Thoracic aorta (tissue), 2 donors: Measurements from ENCODE around the gene LARP6. TPM values are rescaled to one million over a fixed set of nuclear protein-coding genes. Genes with fewer than 3 reads are reported as not detected.

Experiments
- ATAC-seq: fragments of 150-250 bp; one replicate; pipeline ENCODE4 v1.8.0; 2017; ENCODE audit warnings: low read depth; ENCODE audit not compliant: insufficient number of reproducible peaks, low FRiP score
- DNase-seq: peaks from one replicate; pipeline ENCODE4 v3.0.0-alpha.2; 2020; ENCODE audit warnings: low spot score
- H3K27ac ChIP-seq, 2 donors: fragments of 200-600 bp; sonication (generic); 1 replicate in 1 of 2; 2 replicates in 1 of 2; pipeline ENCODE4 v1.5.1; 2016; ENCODE audit warnings: mild to moderate bottlenecking in 2 of 2, moderate library complexity in 2 of 2
- H3K27me3 ChIP-seq: fragments of 200-600 bp; sonication (generic); replicated peaks from 2 replicates; pipeline ENCODE4 v1.6.0; 2016; ENCODE audit warnings: mild to moderate bottlenecking; ENCODE audit not compliant: insufficient read depth
- H3K36me3 ChIP-seq: fragments of 200-600 bp; sonication (generic); one replicate; pipeline ENCODE4 v1.5.1; 2016
- H3K4me1 ChIP-seq, 2 donors: fragments of 200-600 bp; sonication (generic); 1 replicate in 1 of 2; 2 replicates in 1 of 2; pipeline versions ENCODE4 v1.5.1 to v1.6.0; 2016; ENCODE audit warnings: low read depth in 2 of 2, mild to moderate bottlenecking in 1 of 2; ENCODE audit not compliant: control insufficient read depth in 1 of 2
- H3K4me3 ChIP-seq: fragments of 200-600 bp; sonication (generic); 2 replicates; pipeline ENCODE4 v1.5.1; 2016; ENCODE audit warnings: mild to moderate bottlenecking
- H3K9me3 ChIP-seq: fragments of 200-600 bp; sonication (generic); 2 replicates; pipeline ENCODE4 v1.5.1; 2016
- CTCF ChIP-seq: fragments of 200-600 bp; sonication (generic); IDR thresholded peaks from one replicate; pipeline ENCODE4 v1.5.1; 2019; ENCODE audit warnings: antibody characterized with exemption
- total RNA-seq, 2 donors: library from RNA; depleted of rRNA; stranded (reverse); fragments of >200 nt; gene quantifications; one replicate each; pipeline versions ENCODE4 v1.1.0 to v1.2.3, GENCODE V29; 2016

The LARP6 gene
- total RNA-seq, 2 donors from 2014 or later, result 43.3 to 92.6 TPM

GRCh38 chr15:70792171-70792573 lies 61.8 kb downstream of the LARP6 start:
- H3K27ac ChIP-seq, result no peak overlapping the region
- no peaks in the 10 kb centered on the region for H3K36me3 ChIP-seq
- H3K9me3 ChIP-seq, result no peaks in the 10 kb centered on the region
- H3K4me3 ChIP-seq, result no peak overlapping the region
- no peaks in the 10 kb centered on the region for H3K27me3 ChIP-seq
- peaks cover 0 to 6% of the 10 kb centered on the region in 2 donors for H3K4me1 ChIP-seq
- no peak for TF ChIP-seq CTCF
- ATAC-seq (no peak), DNase-seq (no peak)

- peaks cover 0 to 6% of the 10 kb centered on the region in 2 donors for H3K4me1 ChIP-seq
- no peak for TF ChIP-seq CTCF
- H3K27ac ChIP-seq, result no peak overlapping the region
- ATAC-seq, result no peak
- no peak for DNase-seq
- no peak overlapping the region for H3K4me3 ChIP-seq
- no peaks in the 10 kb centered on the region for H3K36me3 ChIP-seq
- no peaks in the 10 kb centered on the region for H3K9me3 ChIP-seq
- H3K27me3 ChIP-seq, result no peaks in the 10 kb centered on the region
These were observed 62.7 kb downstream of the LARP6 start for GRCh38 chr15:70791259-70791658.

- Histone ChIP-seq H3K9me3 (no peaks in the 10 kb centered on the region), H3K27me3 (no peaks in the 10 kb centered on the region), H3K27ac (no peak overlapping the region), H3K4me3 (no peak overlapping the region), H3K36me3 (no peaks in the 10 kb centered on the region), H3K4me1 (no peaks in the 10 kb centered on the region)
- no peak for TF ChIP-seq CTCF
- ATAC-seq, result no peak
- no peak for DNase-seq
These were observed 64.7 kb downstream of the LARP6 start for GRCh38 chr15:70789213-70789612.

GRCh38 chr15:70788114-70789049 lies 65.6 kb downstream of the LARP6 start:
- DNase-seq (no peak), ATAC-seq (no peak)
- Histone ChIP-seq H3K9me3 (no peaks in the 10 kb centered on the region), H3K27me3 (no peaks in the 10 kb centered on the region), H3K36me3 (no peaks in the 10 kb centered on the region), H3K27ac (no peak overlapping the region), H3K4me1 (no peaks in the 10 kb centered on the region), H3K4me3 (no peak overlapping the region)
- TF ChIP-seq CTCF, result no peak

GRCh38 chr15:70786996-70787395 lies 67.0 kb downstream of the LARP6 start:
- H3K36me3 ChIP-seq, result no peaks in the 10 kb centered on the region

More at GRCh38 chr15:70786996-70787395, 67.0 kb downstream of the LARP6 start:
- no peak overlapping the region for H3K4me3 ChIP-seq
- ATAC-seq (no peak), DNase-seq (no peak)
- no peaks in the 10 kb centered on the region for H3K9me3 ChIP-seq
- TF ChIP-seq CTCF, result no peak
- H3K4me1 ChIP-seq, result no peaks in the 10 kb centered on the region
- H3K27me3 ChIP-seq, result no peaks in the 10 kb centered on the region
- H3K27ac ChIP-seq, result no peak overlapping the region
